ENCODE measurements around the gene SSH3.

The SSH3 gene

GRCh38 chr11:67303132-67303834, at the start of gene SSH3:
TSS of gene SSH3 (plus strand) at chr11:67303530. CDS start at chr11:67303626, 96 bp downstream.
- H4K20me1 ChIP-seq (ENCODE audit: insufficient read depth, low read length): no peaks in the 10 kb centered on the region
- no peaks in the 10 kb centered on the region for H3K27me3 ChIP-seq (ENCODE audit: low read depth, low read length)
- H3K27ac ChIP-seq (ENCODE audit: low read length): no peak within 1 kb of the TSS
- no peak within 1 kb of the TSS for H3K9ac ChIP-seq (ENCODE audit: low read length)
- H3K4me1 ChIP-seq (ENCODE audit: low read length): no peaks in the 10 kb centered on the region
- H3K36me3 ChIP-seq (replicated peaks; ENCODE audit: low read depth, low read length): peaks cover 33% of the 10 kb centered on the region
- no peaks in the 10 kb centered on the region for H3K9me3 ChIP-seq (ENCODE audit: insufficient read depth, low read length)
- no peaks in the 10 kb centered on the region for H3K79me2 ChIP-seq (ENCODE audit: low read length)
- no peak within 1 kb of the TSS for H3K4me3 ChIP-seq (ENCODE audit: low read length)
- H3K4me2 ChIP-seq (ENCODE audit: low read length): no peak within 1 kb of the TSS
- no peak within 1 kb of the TSS for H2AFZ ChIP-seq (ENCODE audit: low read depth, low read length)
- TF ChIP-seq EZH2phosphoT487 (IDR thresholded peaks at IDR 0.05; ENCODE audit: low read depth): no peak
- no peak for TF ChIP-seq CTCF (IDR thresholded peaks at IDR 0.05; ENCODE audit: low read depth, low read length)

- Histone ChIP-seq H3K9me3 (ENCODE audit: insufficient read depth, low read length) (no peaks in the 10 kb centered on the region), H3K4me2 (ENCODE audit: low read length) (no peak overlapping the region), H3K27me3 (ENCODE audit: low read depth, low read length) (no peaks in the 10 kb centered on the region), H3K27ac (ENCODE audit: low read length) (no peak overlapping the region), H3K4me1 (ENCODE audit: low read length) (no peaks in the 10 kb centered on the region), H4K20me1 (ENCODE audit: insufficient read depth, low read length) (peaks cover 59% of the 10 kb centered on the region), H3K4me3 (ENCODE audit: low read length) (no peak overlapping the region), H3K9ac (ENCODE audit: low read length) (no peak overlapping the region), H3K79me2 (ENCODE audit: low read length) (peaks cover 30% of the 10 kb centered on the region), H3K36me3 (replicated peaks; ENCODE audit: low read depth, low read length) (peaks cover 84% of the 10 kb centered on the region), H2AFZ (ENCODE audit: low read depth, low read length) (no peak overlapping the region)
- TF ChIP-seq EZH2phosphoT487 (IDR thresholded peaks at IDR 0.05; ENCODE audit: low read depth): no peak
- TF ChIP-seq CTCF (IDR thresholded peaks at IDR 0.05; ENCODE audit: low read depth, low read length): no peak
Measured at GRCh38 chr11:67253872-67254624, 49.3 kb upstream of the SSH3 start.

GRCh38 chr11:67254798-67255197, 48.5 kb upstream of the SSH3 start:
- H3K4me1 ChIP-seq (ENCODE audit: low read length): no peaks in the 10 kb centered on the region
- no peak overlapping the region for H3K4me3 ChIP-seq (ENCODE audit: low read length)
- no peak overlapping the region for H3K4me2 ChIP-seq (ENCODE audit: low read length)
- no peak for TF ChIP-seq EZH2phosphoT487 (IDR thresholded peaks at IDR 0.05; ENCODE audit: low read depth)
- TF ChIP-seq CTCF (IDR thresholded peaks at IDR 0.05; ENCODE audit: low read depth, low read length): no peak
- no peak overlapping the region for H3K27ac ChIP-seq (ENCODE audit: low read length)
- no peaks in the 10 kb centered on the region for H3K9me3 ChIP-seq (ENCODE audit: insufficient read depth, low read length)
- H3K9ac ChIP-seq (ENCODE audit: low read length): no peak overlapping the region
- H4K20me1 ChIP-seq (ENCODE audit: insufficient read depth, low read length): peaks cover 54% of the 10 kb centered on the region
- peaks cover 77% of the 10 kb centered on the region for H3K36me3 ChIP-seq (replicated peaks; ENCODE audit: low read depth, low read length)
- no peaks in the 10 kb centered on the region for H3K27me3 ChIP-seq (ENCODE audit: low read depth, low read length)
- no peak overlapping the region for H2AFZ ChIP-seq (ENCODE audit: low read depth, low read length)
- H3K79me2 ChIP-seq (ENCODE audit: low read length): peaks cover 22% of the 10 kb centered on the region; the same call in 1 of the 2 replicates

GRCh38 chr11:67255353-67255752, 48.0 kb upstream of the SSH3 start:
- H3K4me3 ChIP-seq (ENCODE audit: low read length): no peak overlapping the region
- H3K4me2 ChIP-seq (ENCODE audit: low read length): no peak overlapping the region
- H4K20me1 ChIP-seq (ENCODE audit: insufficient read depth, low read length): peaks cover 52% of the 10 kb centered on the region
- H3K36me3 ChIP-seq (replicated peaks; ENCODE audit: low read depth, low read length): peaks cover 71% of the 10 kb centered on the region
- no peak overlapping the region for H3K27ac ChIP-seq (ENCODE audit: low read length)
- H3K79me2 ChIP-seq (ENCODE audit: low read length): peaks cover 18% of the 10 kb centered on the region; the same call in 1 of the 2 replicates
- no peaks in the 10 kb centered on the region for H3K4me1 ChIP-seq (ENCODE audit: low read length)
- H3K27me3 ChIP-seq (ENCODE audit: low read depth, low read length): no peaks in the 10 kb centered on the region
- H3K9ac ChIP-seq (ENCODE audit: low read length): no peak overlapping the region
- H2AFZ ChIP-seq (ENCODE audit: low read depth, low read length): no peak overlapping the region
- no peak for TF ChIP-seq EZH2phosphoT487 (IDR thresholded peaks at IDR 0.05; ENCODE audit: low read depth)
- TF ChIP-seq CTCF (IDR thresholded peaks at IDR 0.05; ENCODE audit: low read depth, low read length): no peak
- H3K9me3 ChIP-seq (ENCODE audit: insufficient read depth, low read length): no peaks in the 10 kb centered on the region
